GM21390 (cell line): ENCODE data around the gene AAGAB.
"Not testable (repeated sequence)": the region's sequence is repeated elsewhere in the genome, so short reads cannot be mapped to it uniquely, and the experiment has no call there.

Source experiments
- ATAC-seq: cut with Tn5 transposase; IDR thresholded peaks from one replicate; pipeline ENCODE4 v1.9.1; 2021; ENCODE audit not compliant: unreplicated experiment

AAGAB gene, protein sequence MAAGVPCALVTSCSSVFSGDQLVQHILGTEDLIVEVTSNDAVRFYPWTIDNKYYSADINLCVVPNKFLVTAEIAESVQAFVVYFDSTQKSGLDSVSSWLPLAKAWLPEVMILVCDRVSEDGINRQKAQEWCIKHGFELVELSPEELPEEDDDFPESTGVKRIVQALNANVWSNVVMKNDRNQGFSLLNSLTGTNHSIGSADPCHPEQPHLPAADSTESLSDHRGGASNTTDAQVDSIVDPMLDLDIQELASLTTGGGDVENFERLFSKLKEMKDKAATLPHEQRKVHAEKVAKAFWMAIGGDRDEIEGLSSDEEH

DNA sequence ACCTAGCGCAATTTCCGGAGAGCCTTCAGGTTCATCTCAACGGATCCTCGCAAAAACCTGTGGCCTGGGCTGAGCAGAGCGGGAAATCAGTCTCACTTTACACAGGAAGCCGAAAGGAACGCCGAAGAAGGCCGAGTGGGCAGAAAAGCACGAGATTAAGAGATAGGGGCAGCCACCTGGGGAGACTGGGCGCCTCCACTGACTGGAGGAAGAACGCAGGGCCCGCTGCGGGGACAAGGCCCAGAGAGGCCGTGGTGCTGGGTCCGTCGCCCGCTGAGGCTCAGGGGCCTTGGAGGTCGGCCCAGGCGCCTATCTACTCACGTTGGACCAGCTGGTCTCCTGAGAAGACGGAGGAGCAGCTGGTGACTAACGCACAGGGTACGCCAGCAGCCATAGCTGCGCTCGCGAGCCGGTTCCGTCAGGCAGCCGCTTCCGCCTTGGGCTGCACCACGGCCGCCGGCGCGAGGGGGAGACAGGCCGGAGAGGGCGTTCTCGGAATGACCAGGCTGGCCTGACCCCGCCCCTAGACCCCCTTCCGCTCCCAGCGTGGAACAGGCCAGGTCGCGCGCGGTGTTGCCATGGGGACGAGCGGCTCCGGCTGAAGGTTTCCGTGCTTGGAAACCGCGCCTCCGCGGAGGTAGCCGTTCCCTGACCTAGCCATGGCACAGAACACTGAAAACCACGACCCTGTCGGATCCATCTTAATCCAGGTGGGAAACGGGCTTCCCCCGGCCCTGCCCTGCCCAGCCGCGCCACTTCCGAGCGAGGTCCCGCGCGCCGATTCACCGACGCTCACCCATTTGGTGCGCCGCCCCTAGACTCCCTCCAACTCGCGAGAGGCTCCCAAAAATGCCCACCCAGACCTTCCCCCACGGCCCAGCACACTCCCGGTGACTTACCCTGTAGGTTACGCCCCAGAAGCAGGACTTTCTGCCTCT, at the start of gene AAGAB, which contains the start of gene IQCH:
TSS of gene AAGAB (minus strand) at position 424 of the 938 bp plus-strand sequence. CDS start at position 394, 30 bp downstream.
TSS of gene IQCH (plus strand) at position 549 of the 938 bp plus-strand sequence. CDS start at position 660, 111 bp downstream.
- ATAC-seq, result peak; percentile 90

GRCh38 chr15:67303490-67304363, 49.3 kb upstream of the AAGAB start:
- no peak for ATAC-seq

DNA sequence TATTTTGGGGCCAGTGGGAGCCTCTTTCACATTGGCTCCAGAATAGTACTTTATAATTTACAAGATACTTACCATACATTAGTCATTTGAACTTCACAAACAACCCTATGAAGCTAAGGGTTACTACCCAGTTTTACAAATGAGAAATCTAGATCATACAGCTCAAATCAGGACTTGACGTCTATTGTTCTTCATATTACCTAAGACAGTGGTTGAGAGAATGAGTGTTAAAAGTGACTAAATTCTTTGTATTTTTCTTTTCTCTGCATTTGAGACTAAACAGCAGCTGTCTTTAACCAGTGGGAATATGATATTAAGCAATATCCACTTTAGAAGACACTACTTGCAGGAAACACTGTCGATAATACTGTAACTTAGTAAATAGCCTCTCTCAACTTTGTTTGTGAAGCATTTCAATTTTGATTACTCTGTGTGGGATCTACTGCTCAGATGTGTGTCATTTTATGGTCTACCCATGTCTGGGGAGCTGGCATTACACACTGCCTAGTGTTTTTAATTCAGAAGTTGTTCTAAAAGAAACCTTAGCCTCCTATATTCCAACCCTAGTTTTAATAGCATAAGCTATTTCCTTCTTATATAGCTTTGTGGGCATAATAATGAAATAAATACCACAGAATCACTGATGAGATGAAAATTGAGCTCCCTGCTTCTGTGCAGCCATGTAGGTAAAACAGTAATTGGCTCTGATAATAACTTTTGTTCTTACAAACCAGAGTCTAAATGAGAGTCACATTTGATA, 46.0 kb upstream of the AAGAB start:
- ATAC-seq, result no peak

- ATAC-seq, result no peak
Observed at GRCh38 chr15:67296684-67297083, 42.2 kb upstream of the AAGAB start.

- no peak for ATAC-seq
Observed at GRCh38 chr15:67296188-67296587, 41.7 kb upstream of the AAGAB start.

GRCh38 chr15:67290319-67290718, 35.9 kb upstream of the AAGAB start:
- ATAC-seq, result no peak

- not testable (repeated sequence) for ATAC-seq
Observed at GRCh38 chr15:67286400-67286799, 31.9 kb upstream of the AAGAB start.

- not testable (repeated sequence) for ATAC-seq
Observed at GRCh38 chr15:67285625-67286024, 31.2 kb upstream of the AAGAB start.

- no peak for ATAC-seq
Observed at GRCh38 chr15:67281714-67282113, 27.3 kb upstream of the AAGAB start.

DNA sequence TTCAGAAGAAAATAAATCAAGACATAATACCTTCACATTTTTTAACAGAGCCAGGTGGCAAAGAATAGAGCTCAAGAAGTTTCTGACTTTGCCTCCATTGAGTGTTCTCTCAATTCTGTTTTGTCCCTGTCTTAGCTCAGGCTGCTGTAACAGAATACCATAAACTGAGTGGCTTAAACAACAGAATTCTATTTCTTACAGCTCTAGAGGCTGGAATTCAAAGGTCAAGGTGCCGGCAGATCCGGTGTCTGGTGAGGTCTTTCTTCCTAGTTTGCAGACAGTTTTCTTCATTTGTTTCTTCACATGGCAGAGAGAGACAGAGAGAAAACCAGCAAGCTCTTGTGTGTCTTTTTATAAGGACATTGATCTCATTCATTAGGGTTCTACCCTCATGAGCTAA, 25.8 kb upstream of the AAGAB start:
- ATAC-seq, result no peak

- no peak for ATAC-seq
Observed at GRCh38 chr15:67276666-67277065, 22.2 kb upstream of the AAGAB start.

DNA sequence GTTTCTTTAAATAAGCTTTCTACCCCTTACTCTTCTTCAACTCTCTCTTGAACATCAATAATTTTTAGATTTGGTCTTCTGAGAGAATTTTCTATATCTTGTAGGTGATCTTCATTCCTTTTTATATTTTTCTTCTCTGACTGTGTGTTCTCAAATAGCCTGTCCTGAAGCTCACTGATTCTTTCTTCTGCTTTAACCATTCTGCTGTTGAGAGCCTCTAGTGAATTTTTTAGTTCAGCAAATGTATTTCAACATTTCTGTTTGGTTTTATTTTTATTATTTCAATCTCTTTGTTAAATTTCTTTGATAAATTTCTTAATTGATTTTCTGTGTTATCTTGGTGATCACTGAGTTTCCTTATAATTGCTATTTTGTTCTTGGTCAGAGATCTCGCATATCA, 19.8 kb upstream of the AAGAB start:
- no peak for ATAC-seq

GRCh38 chr15:67267951-67268941, 13.8 kb upstream of the AAGAB start:
- ATAC-seq, result no peak

- no peak for ATAC-seq
Observed at GRCh38 chr15:67267440-67267839, 13.0 kb upstream of the AAGAB start.

DNA sequence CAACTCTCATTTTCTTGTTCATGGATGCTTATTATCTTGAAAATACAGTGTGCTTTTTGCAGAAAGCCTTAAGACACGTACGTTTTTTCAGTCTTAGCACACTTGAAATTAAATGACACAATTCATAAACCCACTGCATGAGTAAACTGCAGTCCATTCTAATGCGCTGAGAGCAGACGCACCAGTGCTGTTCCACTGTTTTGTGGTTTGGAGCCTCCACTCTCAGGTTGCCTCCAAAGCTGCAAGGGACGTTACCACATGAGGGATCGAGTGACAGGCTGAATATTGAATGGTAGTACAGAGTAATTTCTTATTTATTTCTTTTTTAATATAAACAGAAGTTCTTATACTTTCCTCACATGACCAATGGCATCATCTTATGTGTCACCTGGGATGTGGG, 12.4 kb upstream of the AAGAB start:
- no peak for ATAC-seq

GRCh38 chr15:67259806-67260205, 5.3 kb upstream of the AAGAB start:
- no peak for ATAC-seq

DNA sequence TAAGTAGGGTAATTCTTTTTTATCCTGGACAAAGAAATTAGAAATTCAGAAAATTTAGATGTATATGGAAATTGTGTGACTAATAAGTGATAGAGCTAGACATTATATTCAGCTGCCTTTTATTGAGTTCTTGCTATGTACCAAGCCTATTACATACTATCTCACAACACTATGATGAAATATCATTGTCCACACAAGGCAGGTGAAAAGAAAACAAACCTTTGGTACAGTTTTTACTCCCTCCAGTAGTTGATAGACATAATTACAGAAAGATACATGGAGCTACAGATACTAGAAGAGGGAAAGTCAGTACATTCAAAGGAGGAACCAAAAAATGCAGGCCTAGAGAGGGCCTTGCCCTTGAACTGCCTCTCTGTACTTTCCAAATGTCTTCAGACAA, 4.9 kb upstream of the AAGAB start:
- no peak for ATAC-seq

DNA sequence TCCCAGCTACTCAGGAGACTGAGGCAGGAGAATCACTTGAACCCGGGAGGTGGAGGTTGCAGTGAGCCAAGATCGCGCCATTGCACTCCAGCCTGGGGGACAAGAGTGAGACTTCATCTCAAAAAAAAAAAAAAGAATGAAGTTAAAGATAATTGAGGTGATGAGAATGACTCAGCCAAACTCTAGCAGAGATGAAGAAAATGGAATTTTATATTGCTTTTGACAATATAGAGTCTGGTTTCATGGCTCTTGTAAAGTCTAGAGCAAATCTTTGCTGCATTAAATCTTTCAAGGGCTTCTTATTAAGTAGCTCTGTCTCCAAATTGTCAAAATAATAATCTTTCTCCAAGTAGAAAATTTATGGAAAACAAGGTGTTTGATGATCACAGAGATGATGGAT, 4.0 kb upstream of the AAGAB start:
- not testable (repeated sequence) for ATAC-seq

DNA sequence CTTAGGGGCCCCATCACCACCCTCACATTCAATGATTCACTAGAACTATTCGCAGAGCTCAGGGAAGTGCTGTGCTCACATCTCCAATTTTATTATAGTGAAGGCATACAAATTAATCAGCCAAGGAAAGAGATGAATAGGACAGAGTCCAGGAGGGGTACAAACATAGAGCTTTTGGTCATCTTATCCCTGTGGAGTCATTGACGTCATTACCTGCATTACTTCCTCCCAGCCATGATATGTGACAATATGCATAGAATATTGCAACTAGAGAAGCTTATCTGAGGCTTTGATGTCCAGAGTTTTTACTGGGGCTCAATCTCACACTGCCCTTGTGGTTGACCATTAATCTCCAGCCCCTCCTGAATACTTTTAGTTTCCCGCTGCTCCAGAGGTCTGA, 1.6 kb upstream of the AAGAB start:
- ATAC-seq, result no peak
